GM19463 (cell line): ENCODE data around the gene E2F4.

Experiments
- ATAC-seq: cut with Tn5 transposase; IDR thresholded peaks from one replicate; pipeline ENCODE4 v1.9.1; 2021; ENCODE audit warnings: mild to moderate bottlenecking, moderate library complexity; ENCODE audit not compliant: unreplicated experiment

E2F4 gene

GRCh38 chr16:67173323-67173722 is 18.6 kb upstream of the E2F4 start:
- ATAC-seq = no peak

GRCh38 chr16:67173808-67174705 is 17.9 kb upstream of the E2F4 start:
- peak; percentile 43 for ATAC-seq

GRCh38 chr16:67174706-67175231 is 17.2 kb upstream of the E2F4 start:
- ATAC-seq = no peak

- no peak for ATAC-seq
Observed at GRCh38 chr16:67176662-67177061, 15.3 kb upstream of the E2F4 start.

GRCh38 chr16:67177743-67178699 is 13.9 kb upstream of the E2F4 start:
- no peak for ATAC-seq

GRCh38 chr16:67179421-67180080 is 12.4 kb upstream of the E2F4 start:
- ATAC-seq = no peak

GRCh38 chr16:67180166-67180565 is 11.8 kb upstream of the E2F4 start:
- no peak for ATAC-seq

- no peak for ATAC-seq
Observed at GRCh38 chr16:67181346-67181745, 10.6 kb upstream of the E2F4 start.

- ATAC-seq = no peak
Observed at GRCh38 chr16:67182288-67182687, 9.7 kb upstream of the E2F4 start.

- ATAC-seq = no peak
Observed at GRCh38 chr16:67183284-67183626, 8.7 kb upstream of the E2F4 start.

- peak; percentile 94 for ATAC-seq
Observed at GRCh38 chr16:67183627-67184452, 8.1 kb upstream of the E2F4 start, which contains the start of gene MATCAP1. TSS of gene MATCAP1 (minus strand) at chr16:67183963. CDS start at chr16:67180610, 3,353 bp downstream.

GRCh38 chr16:67184453-67184994 is 7.4 kb upstream of the E2F4 start:
- peak; percentile 6 for ATAC-seq

GRCh38 chr16:67184995-67185650 is 6.8 kb upstream of the E2F4 start:
- ATAC-seq = no peak

- ATAC-seq = no peak
Observed at GRCh38 chr16:67185651-67186134, 6.3 kb upstream of the E2F4 start.

- ATAC-seq = no peak
Observed at GRCh38 chr16:67186550-67186950, 5.4 kb upstream of the E2F4 start.

- ATAC-seq = no peak
Observed at GRCh38 chr16:67187175-67187890, 4.6 kb upstream of the E2F4 start.

GRCh38 chr16:67188323-67188722 is 3.6 kb upstream of the E2F4 start:
- no peak for ATAC-seq

GRCh38 chr16:67188798-67189197 is 3.2 kb upstream of the E2F4 start:
- no peak for ATAC-seq
